HuH-7 (cell line): ENCODE data around the gene S100A9.
A peak's percentile ranks its signal among the peaks of the same experiment; 100 is the strongest.
"Not testable (repeated sequence)": the region's sequence is repeated elsewhere in the genome, so short reads cannot be mapped to it uniquely, and the experiment has no call there.

Experiments
- DNase-seq: peaks from one replicate; pipeline ENCODE4 v3.0.0; 2011; ENCODE audit warnings: low spot score

Gene S100A9

DNA sequence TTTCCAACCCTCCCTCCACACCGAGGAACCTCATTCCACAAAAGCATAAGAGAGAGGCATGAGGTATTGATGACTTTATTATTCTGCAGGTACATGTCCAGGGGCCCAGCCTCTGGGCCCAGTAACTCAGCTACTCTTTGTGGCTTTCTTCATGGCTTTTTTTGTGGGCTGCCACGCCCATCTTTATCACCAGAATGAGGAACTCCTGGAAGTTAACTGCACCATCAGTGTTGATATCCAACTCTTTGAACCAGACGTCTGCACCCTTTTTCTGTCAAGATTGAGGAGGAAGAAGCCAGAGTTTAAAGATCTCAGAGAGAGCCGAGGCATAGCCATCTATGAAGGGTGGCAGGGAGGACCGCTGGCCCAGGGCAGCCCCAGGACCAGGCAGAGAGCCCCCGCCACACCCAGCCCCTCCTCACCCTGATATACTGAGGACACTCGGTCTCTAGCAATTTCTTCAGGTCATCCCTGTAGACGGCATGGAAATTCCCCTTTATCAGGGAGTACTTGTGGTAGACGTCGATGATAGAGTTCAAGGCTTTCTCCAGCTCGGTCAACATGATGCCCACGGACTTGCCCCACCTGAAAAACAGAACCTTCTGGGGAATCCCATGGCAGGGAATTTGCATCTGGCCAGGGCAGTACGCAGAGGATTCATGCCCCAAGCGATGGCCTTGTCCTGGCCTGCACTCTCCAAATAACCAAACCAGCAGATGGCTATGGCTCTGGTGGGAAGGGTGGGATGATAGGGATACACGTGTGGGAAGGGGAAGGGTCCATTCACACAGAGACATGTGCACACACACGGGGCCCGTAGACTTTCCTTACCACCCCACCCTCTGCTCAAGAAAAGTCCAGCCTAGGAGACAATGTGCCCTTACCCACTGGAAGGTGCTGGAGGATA, 32.6 kb downstream of the S100A9 start:
- no peak for DNase-seq

- no peak for DNase-seq
Measured at GRCh38 chr1:153390938-153391710, 33.5 kb downstream of the S100A9 start, which contains the start of gene S100A8. Gene S100A8, minus strand, starts transcription at chr1:153391073. Its CDS starts 538 bp downstream, at chr1:153390535.

GRCh38 chr1:153392258-153392657, 34.6 kb downstream of the S100A9 start:
- no peak for DNase-seq

GRCh38 chr1:153392822-153393221, 35.2 kb downstream of the S100A9 start:
- no peak for DNase-seq

DNA sequence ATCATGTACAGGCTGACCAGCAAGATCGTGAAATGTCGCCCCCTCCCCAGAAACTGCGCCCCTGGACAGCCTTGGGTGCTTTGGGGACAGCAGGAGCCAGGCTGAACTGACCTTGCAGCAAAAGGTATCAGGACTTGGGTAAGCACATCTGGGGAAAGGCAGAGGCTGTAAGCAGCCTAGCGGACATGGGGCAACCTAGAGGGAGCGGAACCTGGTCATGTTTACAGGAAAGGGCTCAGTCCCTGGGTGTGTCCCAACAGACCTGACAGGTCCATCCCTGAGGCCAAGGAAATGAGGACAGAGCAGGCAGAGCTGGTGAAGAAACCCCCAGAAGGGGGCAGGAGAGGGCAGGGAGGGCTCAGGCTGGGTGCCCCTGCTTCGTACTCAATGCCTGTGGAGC, 36.3 kb downstream of the S100A9 start:
- no peak for DNase-seq

- DNase-seq: no peak
Measured at GRCh38 chr1:153394391-153394790, 36.7 kb downstream of the S100A9 start.

DNA sequence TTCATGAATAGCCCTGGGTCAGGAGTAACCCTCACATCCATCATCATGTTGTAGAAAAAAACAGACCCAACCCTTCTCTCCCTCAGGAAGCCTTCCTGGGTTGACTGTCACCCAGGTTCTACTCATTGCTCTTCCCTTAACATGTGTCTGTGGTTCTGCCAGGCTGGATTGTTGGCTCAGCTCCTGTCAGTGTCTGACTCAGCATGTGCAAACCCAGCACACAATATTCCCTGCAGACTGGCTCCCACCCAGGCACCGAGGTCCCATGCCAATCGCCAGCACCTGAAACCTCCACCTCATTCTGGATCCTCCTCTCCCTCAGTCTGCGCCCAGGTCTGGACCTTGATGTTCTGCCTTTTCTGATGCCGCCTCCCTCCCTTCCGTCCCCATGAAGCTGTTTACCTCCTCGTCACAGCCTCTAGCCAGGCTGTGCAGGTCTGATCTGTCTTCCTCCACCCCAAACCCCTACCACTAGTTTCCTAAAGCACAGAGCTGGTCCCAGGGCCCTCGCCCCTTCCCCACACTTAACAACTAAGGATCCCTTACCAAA, 37.6 kb downstream of the S100A9 start:
- DNase-seq: no peak

DNA sequence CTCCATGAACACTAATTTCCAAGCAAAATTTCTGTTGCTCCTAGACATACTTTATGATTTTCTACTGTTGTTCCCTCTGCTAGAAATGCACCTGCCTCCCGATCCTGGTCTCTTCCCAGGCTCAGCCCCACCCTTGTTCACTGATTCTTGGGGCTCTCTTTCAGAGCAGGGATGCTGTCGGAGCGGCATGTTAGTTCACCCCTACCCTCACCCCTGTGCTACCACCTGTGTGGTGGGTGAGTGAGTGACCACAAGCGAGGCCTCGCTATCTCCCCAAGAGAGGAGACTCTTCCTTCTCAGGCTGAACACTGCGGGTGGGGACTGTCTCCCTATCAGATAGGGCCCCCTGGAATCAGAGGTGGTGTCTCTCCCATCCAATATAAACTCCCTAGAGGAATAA, 38.1 kb downstream of the S100A9 start:
- DNase-seq: no peak

- no peak for DNase-seq
Measured at GRCh38 chr1:153396461-153396860, 38.8 kb downstream of the S100A9 start.

GRCh38 chr1:153397051-153397923, 39.6 kb downstream of the S100A9 start:
- no peak for DNase-seq

- no peak for DNase-seq
Measured at GRCh38 chr1:153397924-153398651, 40.4 kb downstream of the S100A9 start.

GRCh38 chr1:153399401-153400055, 41.9 kb downstream of the S100A9 start:
- DNase-seq: no peak

GRCh38 chr1:153400244-153400643, 42.6 kb downstream of the S100A9 start:
- no peak for DNase-seq

DNA sequence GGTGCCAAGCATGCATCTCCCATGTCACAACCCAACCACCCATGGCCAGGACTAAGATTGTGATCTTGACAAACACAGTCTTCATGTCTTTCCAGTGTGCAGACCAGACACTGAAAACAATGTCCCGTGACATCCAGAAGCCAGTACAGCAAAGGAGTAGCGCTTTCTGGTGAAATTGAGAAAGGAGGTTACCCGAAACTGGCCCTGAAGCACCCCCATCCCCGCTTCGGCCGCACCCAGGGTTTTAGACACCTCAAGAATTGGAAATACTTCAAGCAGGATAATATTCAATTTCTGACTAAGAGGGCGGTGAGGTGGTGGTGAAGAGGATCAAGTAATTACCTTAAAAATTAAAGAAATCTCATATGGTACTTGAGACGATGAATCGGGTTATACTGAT, 43.8 kb downstream of the S100A9 start:
- no peak for DNase-seq

DNA sequence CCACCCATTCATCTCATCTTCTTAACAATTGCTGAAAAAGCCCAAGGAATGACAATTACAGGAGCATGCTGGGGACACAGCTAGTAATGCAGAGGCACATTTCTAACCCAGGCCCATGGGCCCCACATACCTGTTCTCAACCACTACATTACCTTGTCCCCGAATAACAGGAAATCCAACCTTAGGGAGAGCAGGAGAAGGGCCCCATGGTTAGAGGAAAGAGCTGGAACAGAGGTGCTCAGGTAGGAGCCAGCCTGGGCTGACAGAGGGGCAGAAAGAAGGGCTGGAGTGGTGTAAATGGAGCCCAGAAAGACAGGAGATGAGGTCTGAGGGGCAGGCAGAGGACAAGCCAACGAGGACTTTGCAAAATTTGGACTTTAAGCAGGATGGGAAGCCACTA, 44.6 kb downstream of the S100A9 start:
- DNase-seq: no peak

DNA sequence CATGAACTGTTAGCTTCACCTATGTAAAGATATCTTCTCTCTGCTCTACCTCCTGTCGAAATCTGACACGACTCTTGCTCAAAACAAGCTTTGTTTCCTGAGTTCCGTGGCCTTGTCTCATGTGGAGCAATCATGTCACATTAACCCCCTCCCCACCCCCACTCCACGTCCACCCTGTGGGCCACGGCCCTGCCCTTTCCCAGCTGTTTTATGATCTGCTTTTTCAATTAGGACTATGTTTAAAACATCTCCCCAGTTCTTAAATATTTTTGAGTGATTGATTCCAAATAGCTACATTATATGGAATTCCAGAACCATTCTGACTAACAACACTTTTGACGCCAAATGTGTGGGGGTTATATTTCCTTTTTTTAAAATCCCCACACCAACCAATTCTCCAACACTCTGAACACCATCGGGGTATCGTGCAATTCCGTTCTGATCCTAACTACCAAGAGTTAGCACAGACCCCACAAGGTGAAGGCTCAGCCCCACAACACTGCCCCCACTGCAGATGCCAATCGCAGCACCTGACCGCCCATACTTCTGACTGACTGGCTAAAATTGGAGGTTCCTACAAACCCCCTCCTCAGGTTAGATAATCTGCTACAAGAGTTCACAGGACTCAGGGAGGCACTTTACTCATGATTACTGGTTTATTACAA, 45.9 kb downstream of the S100A9 start:
- DNase-seq: no peak

GRCh38 chr1:153404086-153404635, 46.5 kb downstream of the S100A9 start:
- no peak for DNase-seq

DNA sequence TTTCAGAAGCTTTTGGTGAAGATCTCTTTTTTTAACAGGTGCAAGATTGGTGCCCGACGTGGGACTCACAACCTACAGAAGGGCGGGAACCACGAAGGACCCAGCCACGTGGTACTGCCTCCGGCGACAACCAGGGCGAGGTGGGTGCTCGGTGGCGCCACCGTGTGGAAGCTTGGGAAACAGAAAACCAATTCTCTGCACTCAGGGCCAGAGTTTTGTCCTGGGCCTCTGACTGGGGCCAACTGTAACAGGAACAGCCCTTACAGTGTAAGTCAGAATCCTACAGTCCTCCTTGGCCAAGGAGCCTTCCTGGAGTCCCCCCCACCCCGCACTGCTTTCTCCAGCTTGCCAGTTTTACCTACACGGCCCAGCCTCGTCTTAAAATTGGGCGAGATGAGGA, 47.1 kb downstream of the S100A9 start:
- DNase-seq: peak; percentile 26

- not testable (repeated sequence) for DNase-seq
Measured at GRCh38 chr1:153405825-153406599, 48.4 kb downstream of the S100A9 start.
